NCI-H69 (cell line): ENCODE results near the gene VWA3B.

Source experiments
- DNase-seq: peaks from one replicate; lab custom pipeline; 2025; lab: John Stamatoyannopoulos, UW

VWA3B gene

DNA sequence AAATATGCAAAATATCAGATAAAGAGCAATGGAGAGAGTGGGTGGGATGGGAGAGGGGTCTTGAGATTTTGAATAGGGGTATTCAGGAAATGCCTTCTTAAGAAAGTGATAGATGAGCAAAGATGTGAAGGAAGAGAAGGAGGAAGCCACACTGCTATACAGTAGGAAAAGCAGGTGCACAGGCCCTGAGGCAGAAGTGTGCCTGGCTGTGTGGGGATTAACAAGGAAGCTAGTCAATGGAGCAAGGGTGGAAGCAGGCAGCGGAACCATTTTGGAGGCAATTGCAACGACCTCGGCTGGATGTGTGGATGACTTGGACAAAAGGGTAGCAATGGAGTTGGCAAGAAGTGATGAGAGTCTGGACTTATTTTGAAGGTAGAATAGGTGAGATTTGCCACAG is 248.3 kb downstream of the VWA3B start:
- peak; percentile 60 for DNase-seq

DNA sequence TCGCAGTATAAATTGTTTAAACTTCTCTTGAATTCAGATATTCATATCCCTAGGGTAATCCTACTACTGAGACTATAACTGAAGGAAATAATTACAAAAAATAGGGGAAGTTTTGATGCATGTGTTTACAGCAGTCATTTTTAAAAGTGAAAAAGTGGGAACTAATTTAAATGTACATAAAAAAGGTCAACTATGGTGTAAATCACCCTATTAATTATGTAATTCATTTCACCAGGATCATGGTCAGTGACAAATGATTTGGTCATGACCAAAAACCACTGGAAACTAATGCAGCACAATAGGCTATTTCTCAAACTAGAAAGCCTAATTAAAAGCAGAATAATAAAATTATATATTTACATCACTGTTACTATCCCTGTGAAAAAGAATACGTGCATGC is 254.3 kb downstream of the VWA3B start:
- no peak for DNase-seq

DNA sequence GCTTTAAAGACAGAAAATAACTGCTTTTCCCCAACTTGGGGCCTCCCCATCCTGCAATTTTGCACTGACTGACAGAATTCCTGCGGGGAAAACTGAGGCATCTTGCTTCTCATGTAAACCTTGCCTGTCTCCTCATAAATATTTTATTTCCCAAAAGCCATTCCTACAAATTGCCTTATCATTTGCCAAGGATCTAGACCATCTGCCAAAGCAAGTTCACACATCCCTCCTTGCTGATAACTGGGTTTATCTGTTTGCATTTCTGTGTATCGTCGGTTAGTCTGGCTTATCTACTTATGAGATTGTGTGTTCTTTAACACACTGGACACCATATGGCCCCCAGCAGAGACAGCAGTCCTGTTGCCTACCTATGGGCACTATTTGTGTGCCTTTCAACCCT is 256.3 kb downstream of the VWA3B start:
- no peak for DNase-seq

DNA sequence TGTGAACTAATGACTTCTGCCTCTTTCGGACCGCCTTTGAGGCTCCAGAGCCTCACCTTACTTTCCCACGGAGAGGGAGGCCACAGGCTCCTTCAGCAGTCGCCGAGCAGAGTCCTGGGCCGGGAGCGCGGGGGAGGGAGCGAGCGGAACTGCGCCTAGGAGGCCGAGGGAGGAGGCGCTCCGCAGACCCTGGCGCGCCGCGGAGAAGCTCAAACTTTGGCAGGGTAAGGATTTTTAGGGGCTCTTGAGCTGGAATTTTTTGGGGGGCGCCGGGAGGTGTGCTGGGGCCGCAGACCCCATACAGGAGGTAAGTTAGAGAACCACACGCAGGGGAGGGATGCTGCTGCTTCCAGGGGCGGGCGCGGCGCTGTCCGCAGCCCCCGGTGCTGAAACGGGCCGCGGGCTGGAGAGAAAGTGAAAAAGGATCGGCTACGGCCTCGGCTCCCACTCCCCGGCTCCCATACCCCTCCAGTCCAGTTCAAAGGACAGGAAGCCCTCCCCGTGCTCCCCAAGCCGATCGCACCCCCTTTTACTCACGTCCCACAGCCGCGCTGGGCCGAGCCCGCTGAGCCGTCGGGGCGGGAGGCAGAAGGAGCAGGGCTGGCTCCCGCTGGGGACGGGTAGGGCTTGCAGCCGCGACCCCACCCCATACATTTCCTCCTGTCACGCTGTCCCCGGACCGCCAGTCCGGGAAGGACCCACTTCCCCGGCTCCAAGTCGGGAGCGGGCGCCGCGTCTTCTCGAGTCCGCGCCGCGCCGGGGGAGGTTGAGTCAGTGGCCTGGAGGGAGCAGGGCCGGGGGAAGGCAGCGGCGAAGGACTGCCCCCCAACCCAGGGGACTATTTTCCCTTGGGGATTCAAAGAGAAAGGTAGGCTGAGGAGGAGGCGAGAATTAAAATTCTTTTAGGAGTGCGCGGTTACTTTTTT is 259.6 kb downstream of the VWA3B start, which contains the start of gene CNGA3:
CNGA3 (plus strand) TSS at position 146 of the 926 bp plus-strand sequence. CDS start 23,520 bp downstream, outside the sequence.
- DNase-seq: peak; percentile 46

DNA sequence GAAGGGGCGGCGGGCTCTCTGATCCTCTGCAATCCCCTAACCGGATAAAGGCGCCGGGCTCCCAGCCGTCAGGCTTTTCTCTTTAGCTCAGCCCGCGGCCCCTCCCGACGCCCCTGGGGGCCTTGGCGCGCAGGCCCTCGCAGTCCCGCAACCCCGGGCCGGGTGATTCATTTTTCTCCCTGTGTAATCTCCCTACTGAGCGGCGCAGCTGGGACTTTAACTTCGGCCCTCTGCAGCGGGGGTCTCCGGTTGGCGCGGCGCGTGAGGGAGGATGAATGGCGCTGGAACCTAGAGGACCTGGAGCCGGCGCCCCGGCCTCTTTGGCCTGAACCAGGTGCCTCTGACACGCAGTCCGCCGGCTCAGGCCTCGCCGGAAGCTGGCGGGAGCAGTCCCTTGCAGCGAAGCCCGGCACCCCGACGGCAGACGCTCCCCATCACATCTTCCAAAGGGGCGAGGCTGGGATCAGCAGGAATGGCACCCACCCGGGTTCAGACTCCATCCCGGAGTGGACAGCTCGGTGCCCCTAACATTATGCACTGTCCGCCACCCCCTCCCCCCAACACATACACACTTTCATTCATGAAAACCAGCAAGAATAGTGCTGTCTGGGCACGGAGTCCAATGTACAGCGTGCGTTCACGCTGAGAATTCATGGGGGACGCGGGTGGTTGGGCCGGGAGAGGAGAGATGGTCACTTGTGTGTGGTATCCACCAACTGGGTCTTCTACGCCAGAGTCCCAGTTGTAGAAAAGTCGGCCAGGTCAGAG is 260.5 kb downstream of the VWA3B start:
- DNase-seq: peak; percentile 70

DNA sequence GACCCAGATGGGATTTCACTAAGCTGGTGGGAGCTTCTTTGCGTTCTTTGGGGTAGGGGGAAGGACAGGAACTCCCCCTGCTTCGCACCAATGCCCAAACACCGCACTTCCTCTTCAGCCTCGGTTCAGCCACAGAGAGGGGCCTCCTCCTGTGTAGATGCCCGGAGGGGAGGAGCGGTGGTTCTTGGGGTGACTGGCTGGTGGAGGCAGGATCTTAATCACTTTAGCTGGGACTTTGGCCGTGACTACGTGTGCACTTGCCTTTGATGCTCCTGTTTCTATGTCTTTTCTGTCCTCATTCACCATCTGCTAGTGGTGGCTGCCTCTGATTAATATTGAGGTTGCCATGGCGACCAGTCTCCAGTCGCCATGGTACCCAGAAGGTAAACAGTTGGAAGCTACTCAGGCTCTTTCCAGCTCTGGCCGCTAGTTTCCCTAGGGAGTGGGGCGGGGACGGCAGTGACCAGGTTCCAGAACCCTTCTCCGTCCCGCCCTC is 261.1 kb downstream of the VWA3B start:
- peak; percentile 93 for DNase-seq

DNA sequence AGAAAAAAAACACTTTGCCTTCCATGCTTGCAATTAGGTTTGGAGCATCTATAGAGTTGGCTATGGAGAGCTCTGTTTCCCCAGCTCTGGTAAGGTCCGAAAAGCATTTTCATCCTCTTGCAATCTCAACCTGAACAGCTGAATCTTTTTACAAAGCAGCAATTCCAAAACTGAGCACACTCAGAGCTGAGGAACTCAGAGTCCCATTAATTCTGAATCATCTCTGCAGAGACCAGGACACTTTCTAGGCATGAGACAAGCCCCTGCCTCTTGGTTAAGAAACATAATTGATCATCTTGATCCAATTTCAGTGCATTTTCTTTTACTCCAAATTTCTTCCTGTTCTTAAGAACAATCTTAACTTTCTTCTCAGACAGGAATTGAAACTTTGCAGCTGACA is 263.4 kb downstream of the VWA3B start:
- DNase-seq: no peak

DNA sequence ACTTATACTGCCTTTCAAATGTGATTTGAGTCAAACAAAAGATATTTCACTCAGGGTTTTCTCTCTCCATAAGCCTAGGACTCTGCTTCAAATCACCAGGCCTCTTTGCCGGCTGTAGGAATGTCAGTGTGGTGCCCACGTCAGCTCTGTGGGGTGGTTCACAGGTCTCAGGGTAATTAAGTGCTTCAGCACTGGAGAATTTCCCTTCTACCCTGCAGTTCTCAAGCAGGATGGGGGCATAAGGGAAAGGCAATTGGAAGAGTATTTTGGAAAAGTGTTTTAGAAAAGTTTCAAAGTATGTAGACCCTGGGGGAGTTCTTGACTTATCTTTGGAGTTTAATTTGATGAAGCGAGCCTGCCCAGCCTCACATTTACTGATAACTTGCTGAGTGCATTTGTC is 268.9 kb downstream of the VWA3B start:
- no peak for DNase-seq

DNA sequence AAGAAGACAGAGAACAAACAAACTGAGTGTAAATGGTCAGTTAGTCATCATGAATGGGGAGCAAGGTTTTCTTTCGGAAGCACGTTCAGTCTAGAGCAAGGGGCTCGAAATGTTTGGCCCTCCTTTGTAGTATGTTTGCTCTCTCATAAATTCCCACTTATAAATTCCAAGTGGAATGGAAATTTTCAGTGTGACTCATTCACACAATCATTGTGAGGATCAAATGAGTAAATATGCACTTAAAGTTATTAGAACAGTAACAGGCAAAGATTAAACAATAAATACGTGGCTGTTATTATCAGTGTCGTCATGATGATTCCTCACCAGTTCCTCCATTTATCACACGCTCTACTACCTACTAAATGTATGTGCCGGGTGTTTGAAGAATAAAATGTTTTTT is 269.8 kb downstream of the VWA3B start:
- peak; percentile 67 for DNase-seq

DNA sequence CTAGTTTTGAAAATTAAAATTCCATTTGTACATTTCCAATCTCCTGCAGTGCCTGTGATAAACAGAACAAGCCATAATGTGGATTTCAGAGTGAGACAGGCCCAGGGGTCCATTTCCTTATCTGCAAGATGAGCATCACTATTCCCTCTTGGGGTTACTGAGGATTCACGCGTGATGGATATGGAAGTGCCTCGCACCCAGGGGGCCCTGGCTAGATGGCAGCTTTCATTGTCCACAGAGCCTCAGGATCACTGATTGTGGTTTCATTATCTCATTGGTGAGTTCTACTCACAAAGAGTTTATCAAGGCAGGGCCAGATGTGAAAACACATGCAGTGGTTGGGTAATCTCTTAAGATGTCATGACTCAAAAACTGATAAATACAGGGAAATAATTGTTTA is 270.9 kb downstream of the VWA3B start:
- no peak for DNase-seq

DNA sequence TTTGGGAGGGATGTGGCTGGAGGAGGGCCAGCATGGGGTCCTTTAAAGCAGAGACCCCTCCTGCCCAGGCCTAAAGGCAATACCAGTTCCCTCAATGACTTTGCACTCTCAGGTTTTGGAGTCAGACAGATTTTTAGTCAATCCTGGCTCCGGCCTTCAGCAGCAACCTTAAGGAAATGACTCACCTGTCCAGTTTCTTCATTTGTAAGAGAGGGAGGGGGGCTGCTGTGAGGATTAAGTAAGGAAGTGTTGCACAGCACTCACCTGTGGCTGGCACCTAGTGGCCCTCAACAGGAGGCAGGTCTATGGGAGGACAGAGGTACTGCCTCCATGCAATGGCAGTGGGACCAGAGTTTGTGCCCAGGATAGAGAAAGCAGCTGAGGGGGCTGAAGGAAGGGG is 273.0 kb downstream of the VWA3B start:
- DNase-seq: no peak
